Measurements from ENCODE around the gene PDE6B. TPM values are rescaled to one million over a fixed set of nuclear protein-coding genes. Genes with fewer than 3 reads are reported as not detected.

Gene PDE6B
- total RNA-seq, 4 donors from 2014 or later = 2.2 to 5.8 (median 4.4) TPM

- intact Hi-C loops (cut with DNase I) = no loop called here
- peaks cover 0 to 90% (median 9%) of the 10 kb centered on the region in 4 donors for H3K27me3 ChIP-seq
- TF ChIP-seq EP300 (IDR thresholded peaks at IDR 0.05) (no peak), POLR2AphosphoS5 (IDR thresholded peaks at IDR 0.05) (no peak), POLR2A (IDR thresholded peaks at IDR 0.05; ENCODE audit: low read depth) (no peak), CTCF (IDR thresholded peaks at IDR 0.05) (no peak)
- no peaks in the 10 kb centered on the region for H3K9me3 ChIP-seq
- no peak overlapping the region for H3K27ac ChIP-seq (replicated peaks in 1 of 4)
- H3K4me3 ChIP-seq = no peak overlapping the region
- H3K4me1 ChIP-seq = peaks cover 0 to 7% (median 0%) of the 10 kb centered on the region in 4 donors
- WGBS = 38% methylated on average over 33 of the region's 49 CpGs
- H3K36me3 ChIP-seq = no peaks in the 10 kb centered on the region
- no peak for DNase-seq (ENCODE audit: extremely low spot score)
Observed at GRCh38 chr4:650951-651883, 25.8 kb downstream of the PDE6B start.

GRCh38 chr4:651884-652642, 26.7 kb downstream of the PDE6B start:
- DNase-seq (ENCODE audit: extremely low spot score) = no peak
- H3K4me3 ChIP-seq = no peak overlapping the region
- no peak overlapping the region for H3K27ac ChIP-seq (replicated peaks in 1 of 4)
- WGBS = 63% methylated on average over 24 of the region's 24 CpGs
- peaks cover 0 to 7% (median 0%) of the 10 kb centered on the region in 4 donors for H3K4me1 ChIP-seq
- no peak for TF ChIP-seq POLR2AphosphoS5 (IDR thresholded peaks at IDR 0.05)
- no peak for TF ChIP-seq CTCF (IDR thresholded peaks at IDR 0.05)
- TF ChIP-seq POLR2A (IDR thresholded peaks at IDR 0.05; ENCODE audit: low read depth) = no peak
- TF ChIP-seq EP300 (IDR thresholded peaks at IDR 0.05) = no peak
- H3K9me3 ChIP-seq = no peaks in the 10 kb centered on the region
- no peaks in the 10 kb centered on the region for H3K36me3 ChIP-seq
- peaks cover 0 to 90% (median 9%) of the 10 kb centered on the region in 4 donors for H3K27me3 ChIP-seq
- intact Hi-C loops (cut with DNase I) = no loop called here

GRCh38 chr4:653080-653821, 27.9 kb downstream of the PDE6B start:
- intact Hi-C loops (cut with DNase I) = no loop called here
- Histone ChIP-seq H3K9me3 (no peaks in the 10 kb centered on the region), H3K27ac (replicated peaks in 1 of 4) (no peak overlapping the region), H3K4me3 (no peak overlapping the region), H3K27me3 (peaks cover 0 to 78% (median 9%) of the 10 kb centered on the region in 4 donors), H3K4me1 (peaks cover 0 to 7% (median 0%) of the 10 kb centered on the region in 4 donors), H3K36me3 (no peaks in the 10 kb centered on the region)
- TF ChIP-seq CTCF (IDR thresholded peaks at IDR 0.05) (no peak), POLR2AphosphoS5 (IDR thresholded peaks at IDR 0.05) (no peak), EP300 (IDR thresholded peaks at IDR 0.05) (no peak), POLR2A (IDR thresholded peaks at IDR 0.05; ENCODE audit: low read depth) (no peak)
- no peak for DNase-seq (ENCODE audit: extremely low spot score)
- 84% methylated on average over 17 of the region's 35 CpGs for WGBS

- 90% methylated on average over 13 of the region's 29 CpGs for WGBS
- TF ChIP-seq CTCF (IDR thresholded peaks at IDR 0.05) = no peak
- TF ChIP-seq POLR2A (IDR thresholded peaks at IDR 0.05; ENCODE audit: low read depth) = no peak
- TF ChIP-seq EP300 (IDR thresholded peaks at IDR 0.05) = no peak
- TF ChIP-seq POLR2AphosphoS5 (IDR thresholded peaks at IDR 0.05) = no peak
- Histone ChIP-seq H3K27ac (replicated peaks in 1 of 4) (no peak overlapping the region), H3K4me3 (no peak overlapping the region), H3K36me3 (no peaks in the 10 kb centered on the region), H3K4me1 (peaks cover 0 to 7% (median 0%) of the 10 kb centered on the region in 4 donors), H3K9me3 (no peaks in the 10 kb centered on the region), H3K27me3 (peaks cover 0 to 71% (median 7%) of the 10 kb centered on the region in 4 donors)
- no peak for DNase-seq (ENCODE audit: extremely low spot score)
- intact Hi-C loops (cut with DNase I) = no loop called here
Observed at GRCh38 chr4:653831-654502, 28.6 kb downstream of the PDE6B start.

Measured in esophagus muscularis mucosa (tissue), 4 donors.